Vagina (tissue), 2 donors: ENCODE measurements around the gene SNX9. TPM values are rescaled to one million over a fixed set of nuclear protein-coding genes. Genes with fewer than 3 reads are reported as not detected.
A peak's percentile ranks its signal among the peaks of the same experiment; 100 is the strongest.

Experiments used
- DNase-seq, 2 donors: peaks; one replicate each; pipeline ENCODE4 v3.0.0-alpha.2; 2017; ENCODE audit errors: extremely low spot score in 2 of 2
- H3K27ac ChIP-seq: fragments of 200-600 bp; sonication (generic); one replicate; pipeline ENCODE4 v1.5.1; 2019
- H3K27me3 ChIP-seq: fragments of 200-600 bp; sonication (generic); one replicate; pipeline ENCODE4 v1.5.1; 2019
- H3K36me3 ChIP-seq, 2 donors: fragments of 200-600 bp; sonication (generic); one replicate each; pipeline ENCODE4 v1.5.1; 2017 to 2019
- H3K4me1 ChIP-seq: fragments of 200-600 bp; sonication (generic); one replicate; pipeline ENCODE4 v1.5.1; 2019
- H3K4me3 ChIP-seq, 2 donors: fragments of 200-600 bp; sonication (generic); 1 replicate in 1 of 2; 2 replicates in 1 of 2; pipeline ENCODE4 v1.5.1; 2016 to 2019
- H3K9me3 ChIP-seq: fragments of 200-600 bp; sonication (generic); one replicate; pipeline ENCODE4 v1.5.1; 2019
- CTCF ChIP-seq, 3 experiments: fragments of 450-650 bp in 2 of 3; fragments of 200-600 bp in 1 of 3; sonication (generic) in 1 of 3; IDR thresholded peaks; one replicate each; pipeline ENCODE4 v1.5.1; 2017 to 2019; ENCODE audit warnings: antibody characterized with exemption in 3 of 3, mild to moderate bottlenecking in 2 of 3, moderate library complexity in 2 of 3
- POLR2A ChIP-seq, 2 donors: fragments of 450-650 bp; IDR thresholded peaks; one replicate each; pipeline ENCODE4 v1.6.1; 2017; ENCODE audit warnings: antibody characterized with exemption in 2 of 2, mild to moderate bottlenecking in 2 of 2, moderate library complexity in 2 of 2
- POLR2AphosphoS5 ChIP-seq, 2 donors: sonication (generic); formaldehyde crosslinking; IDR thresholded peaks; one replicate each; pipeline ENCODE4 v1.9.0; 2017; ENCODE audit warnings: antibody characterized with exemption in 2 of 2, mild to moderate bottlenecking in 2 of 2, low read depth in 1 of 2; ENCODE audit not compliant: insufficient read depth in 1 of 2
- intact Hi-C: fragments of 100-400 bp; cut with DNase I; formaldehyde crosslinking; loops from one replicate; pipeline ENCODE4 v1.15.1; 2023
- total RNA-seq: library from RNA; depleted of rRNA; stranded (reverse); fragments of >200 nt; gene quantifications from one replicate; pipeline ENCODE4 v1.2.3, GENCODE V29; 2016

SNX9 gene
- total RNA-seq, 1 donor from 2014 or later: 61.4 TPM

DNA sequence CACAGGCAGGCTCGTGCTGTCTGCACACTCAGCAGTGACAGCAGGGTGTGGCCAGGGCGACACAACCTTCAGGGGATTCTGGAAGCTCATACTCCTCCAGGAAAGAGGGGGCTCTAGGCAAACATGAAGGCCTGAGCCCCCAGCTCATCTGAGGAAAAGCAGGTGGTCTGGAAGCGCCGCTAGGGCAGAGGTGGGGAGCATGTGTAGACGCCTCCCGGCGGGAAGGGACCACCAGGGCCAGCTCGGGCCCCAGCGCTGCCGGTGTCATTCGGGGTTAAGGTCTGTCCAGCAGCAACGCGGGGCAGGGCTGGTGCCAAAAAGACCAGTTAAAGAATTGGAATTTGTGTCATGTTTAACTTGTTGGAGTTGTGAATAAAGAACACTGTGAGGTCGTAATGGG, 119.3 kb downstream of the SNX9 start:
- Histone ChIP-seq H3K27me3 (no peaks in the 10 kb centered on the region), H3K4me1 (no peaks in the 10 kb centered on the region), H3K9me3 (no peaks in the 10 kb centered on the region), H3K4me3 (no peak overlapping the region), H3K36me3 (peaks cover 4 to 62% of the 10 kb centered on the region in 2 donors), H3K27ac (no peak overlapping the region)
- peak in 1 of 2 donors; percentile 65 for DNase-seq
- no peak for TF ChIP-seq CTCF (IDR thresholded peaks at IDR 0.05)
- no peak for TF ChIP-seq POLR2A (IDR thresholded peaks at IDR 0.05)
- TF ChIP-seq POLR2AphosphoS5 (IDR thresholded peaks at IDR 0.05; ENCODE audit: insufficient read depth in 1 of 2, low read depth in 1 of 2): no peak
- intact Hi-C loops: no loop called here

GRCh38 chr6:157943249-157943963, 120.4 kb downstream of the SNX9 start:
- no peaks in the 10 kb centered on the region for H3K9me3 ChIP-seq
- peak in 1 of 2 donors; percentile 77 for DNase-seq
- no peak overlapping the region for H3K27ac ChIP-seq
- no peak for TF ChIP-seq POLR2AphosphoS5 (IDR thresholded peaks at IDR 0.05; ENCODE audit: insufficient read depth in 1 of 2, low read depth in 1 of 2)
- no peak for TF ChIP-seq POLR2A (IDR thresholded peaks at IDR 0.05)
- TF ChIP-seq CTCF (IDR thresholded peaks at IDR 0.05): no peak
- no peaks in the 10 kb centered on the region for H3K27me3 ChIP-seq
- H3K36me3 ChIP-seq: peaks cover 4 to 52% of the 10 kb centered on the region in 2 donors
- no peak overlapping the region for H3K4me3 ChIP-seq
- no peaks in the 10 kb centered on the region for H3K4me1 ChIP-seq
- intact Hi-C loops: no loop called here

DNA sequence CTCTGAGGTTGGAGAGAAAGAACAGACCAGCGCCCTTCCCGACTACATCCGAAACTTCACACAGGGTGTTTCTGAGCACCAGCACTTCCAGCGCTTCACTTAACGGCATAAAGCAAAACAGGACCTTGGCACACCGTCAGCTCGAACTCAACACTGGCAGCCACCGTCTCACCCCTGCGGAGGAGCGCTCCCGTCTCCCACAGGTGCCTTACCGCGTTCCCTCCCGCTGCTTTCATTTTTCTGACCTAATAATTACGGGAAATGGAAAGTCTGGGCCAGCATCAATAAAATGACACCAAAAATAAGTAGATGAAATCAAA, 120.9 kb downstream of the SNX9 start:
- intact Hi-C loops: no loop called here
- TF ChIP-seq POLR2AphosphoS5 (IDR thresholded peaks at IDR 0.05; ENCODE audit: insufficient read depth in 1 of 2, low read depth in 1 of 2) (no peak), CTCF (IDR thresholded peaks at IDR 0.05) (no peak), POLR2A (IDR thresholded peaks at IDR 0.05) (no peak)
- H3K4me3 ChIP-seq: no peak overlapping the region
- no peak overlapping the region for H3K27ac ChIP-seq
- peaks cover under 1 to 46% of the 10 kb centered on the region in 2 donors for H3K36me3 ChIP-seq
- no peak for DNase-seq
- no peaks in the 10 kb centered on the region for H3K27me3 ChIP-seq
- H3K4me1 ChIP-seq: no peaks in the 10 kb centered on the region
- H3K9me3 ChIP-seq: no peaks in the 10 kb centered on the region

DNA sequence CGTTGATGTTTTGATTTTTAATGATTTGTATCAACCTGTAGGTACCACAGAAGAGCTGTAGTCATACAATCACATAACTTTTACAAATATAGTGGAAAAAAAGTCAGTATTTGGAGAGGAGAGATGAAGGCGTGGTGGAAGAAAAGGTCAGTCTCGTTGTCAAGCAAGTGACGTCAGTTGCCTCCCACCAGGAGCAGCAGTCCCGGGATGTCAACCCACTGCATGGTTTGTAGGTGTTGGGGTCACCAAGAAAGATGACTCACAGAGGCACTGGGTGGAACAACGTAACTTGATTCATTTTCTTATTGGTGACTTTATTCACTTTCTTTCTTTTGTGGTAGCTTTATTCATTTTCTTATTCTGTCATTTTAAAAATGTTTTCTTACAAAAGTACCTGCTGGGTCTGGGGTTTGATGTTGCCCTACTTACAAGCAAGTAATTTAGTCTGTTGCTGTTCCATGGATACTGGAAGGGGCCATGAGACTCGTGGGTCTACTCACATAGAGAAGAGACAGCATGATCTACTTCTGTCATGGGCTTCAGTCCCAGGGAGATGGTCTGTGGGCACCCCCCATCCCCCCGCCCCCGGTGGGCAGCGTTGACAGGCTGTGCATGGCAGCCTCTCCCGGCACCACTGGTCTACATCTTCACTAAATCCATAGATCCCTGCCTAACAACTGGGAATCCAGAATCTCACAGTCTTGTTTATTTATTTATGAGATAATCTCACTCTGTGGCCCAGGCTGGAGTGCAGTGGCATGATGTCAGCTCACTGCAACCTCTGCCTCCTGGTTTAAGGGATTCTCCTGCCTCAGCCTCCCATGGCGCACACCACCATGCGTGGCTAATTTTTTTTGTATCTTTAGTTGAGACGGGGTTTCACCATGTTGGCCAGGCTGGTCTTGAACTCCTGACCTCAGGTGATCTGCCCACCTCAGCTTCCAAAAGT, 122.2 kb downstream of the SNX9 start:
- no peaks in the 10 kb centered on the region for H3K4me1 ChIP-seq
- intact Hi-C loops: no loop called here
- no peak overlapping the region for H3K27ac ChIP-seq
- H3K9me3 ChIP-seq: peaks cover 9% of the 10 kb centered on the region
- TF ChIP-seq POLR2AphosphoS5 (IDR thresholded peaks at IDR 0.05; ENCODE audit: insufficient read depth in 1 of 2, low read depth in 1 of 2) (no peak), POLR2A (IDR thresholded peaks at IDR 0.05) (no peak), CTCF (IDR thresholded peaks at IDR 0.05) (no peak)
- DNase-seq: peak in 1 of 2 donors; percentile 85
- H3K36me3 ChIP-seq: peaks cover 0 to 35% of the 10 kb centered on the region in 2 donors
- H3K27me3 ChIP-seq: no peaks in the 10 kb centered on the region
- H3K4me3 ChIP-seq: no peak overlapping the region
